MCF 10A (cell line): ENCODE measurements around the gene NDST3. TPM values are rescaled to one million over a fixed set of nuclear protein-coding genes. Genes with fewer than 3 reads are reported as not detected.

Experiments
- BruUV-seq: library from RNA; stranded (reverse); fragments of 400-500 nt; replicated peaks from 2 replicates; lab custom pipeline; 2021; lab: Mats Ljungman, UMichigan
- CTCF ChIA-PET: fragments of 300-600 bp; sonication (Branson Sonifier 250); formaldehyde crosslinking; extraction: SDS; loops from one replicate; lab custom pipeline; 2021; ENCODE audit warnings: antibody characterized with exemption, inconsistent platforms; lab: Yijun Ruan, JAX
- POLR2A ChIA-PET: fragments of 300-600, 350-650 bp; sonication (Branson Sonifier 250); formaldehyde crosslinking; extraction: SDS; loops from one replicate; lab custom pipeline; 2020; ENCODE audit warnings: antibody characterized with exemption, inconsistent platforms; lab: Yijun Ruan, JAX
- DNase-seq: peaks from one replicate; pipeline ENCODE4 v3.0.0-alpha.2; 2018; ENCODE audit not compliant: unreplicated experiment
- H3K27ac Mint-ChIP-seq: one replicate; pipeline ENCODE4 v1.8.0; 2022; ENCODE audit warnings: mild to moderate bottlenecking, low read depth, mixed read lengths; ENCODE audit not compliant: unreplicated experiment
- H3K27me3 Mint-ChIP-seq: one replicate; pipeline ENCODE4 v1.8.0; 2022; ENCODE audit warnings: mixed read lengths; ENCODE audit not compliant: insufficient read depth, unreplicated experiment
- H3K36me3 Mint-ChIP-seq: one replicate; pipeline ENCODE4 v1.8.0; 2022; ENCODE audit warnings: mild to moderate bottlenecking, moderate library complexity, mixed read lengths; ENCODE audit not compliant: insufficient read depth, unreplicated experiment
- H3K4me1 Mint-ChIP-seq: one replicate; pipeline ENCODE4 v1.8.0; 2022; ENCODE audit warnings: mixed read lengths; ENCODE audit not compliant: insufficient read depth, unreplicated experiment
- H3K4me3 Mint-ChIP-seq: one replicate; pipeline ENCODE4 v1.8.0; 2022; ENCODE audit warnings: mild to moderate bottlenecking, moderate library complexity, mixed read lengths; ENCODE audit not compliant: unreplicated experiment
- H3K9me3 Mint-ChIP-seq: one replicate; pipeline ENCODE4 v1.8.0; 2022; ENCODE audit warnings: mixed read lengths; ENCODE audit not compliant: unreplicated experiment
- CTCF ChIP-seq: fragments of 200-600 bp; IDR thresholded peaks from one replicate; pipeline ENCODE4 v1.8.0; 2022; ENCODE audit warnings: antibody characterized with exemption, mild to moderate bottlenecking; ENCODE audit not compliant: unreplicated experiment
- intact Hi-C: fragments of 100-400 bp; cut with micrococcal nuclease; formaldehyde crosslinking; loops from 2 replicates; pipeline ENCODE4 v1.14.1; 2022
- total RNA-seq: library from RNA; stranded (reverse); gene quantifications from 2 replicates; pipeline ENCODE4 v1.2.3, GENCODE V29; 2022

NDST3 gene
- total RNA-seq, 1 experiment from 2014 or later = not detected

- POLR2A ChIA-PET = no interaction called here
- no peak for DNase-seq
- peaks cover 15% of the 10 kb centered on the region for H3K4me1 Mint-ChIP-seq
- no peaks in the 10 kb centered on the region for H3K27me3 Mint-ChIP-seq
- TF ChIP-seq CTCF = no peak
- BruUV-seq = no TSS peak
- no peaks in the 10 kb centered on the region for H3K36me3 Mint-ChIP-seq
- CTCF ChIA-PET = no interaction called here
- intact Hi-C loops = no loop called here
- H3K4me3 Mint-ChIP-seq = no peak overlapping the region
- H3K9me3 Mint-ChIP-seq = no peaks in the 10 kb centered on the region
- no peak overlapping the region for H3K27ac Mint-ChIP-seq
Measured at GRCh38 chr4:118114720-118115119, 80.4 kb downstream of the NDST3 start.

GRCh38 chr4:118120120-118120760, 86.0 kb downstream of the NDST3 start:
- no TSS peak for BruUV-seq
- no peak for DNase-seq
- Mint-ChIP-seq H3K4me1 (no peaks in the 10 kb centered on the region), H3K27ac (no peak overlapping the region), H3K9me3 (no peaks in the 10 kb centered on the region), H3K4me3 (no peak overlapping the region), H3K27me3 (no peaks in the 10 kb centered on the region), H3K36me3 (no peaks in the 10 kb centered on the region)
- intact Hi-C loops = no loop called here
- ChIA-PET CTCF (interaction anchor here (0.8 kb wide), 1 partner anchor 63 kb away, joined by 3 read pairs; no protein-coding TSS in a partner anchor), POLR2A (no interaction called here)
- TF ChIP-seq CTCF = no peak

- TF ChIP-seq CTCF = no peak
- no peaks in the 10 kb centered on the region for H3K27me3 Mint-ChIP-seq
- no peak overlapping the region for H3K4me3 Mint-ChIP-seq
- peaks cover 2% of the 10 kb centered on the region for H3K9me3 Mint-ChIP-seq
- H3K4me1 Mint-ChIP-seq = no peaks in the 10 kb centered on the region
- DNase-seq = no peak
- BruUV-seq = no TSS peak
- H3K36me3 Mint-ChIP-seq = no peaks in the 10 kb centered on the region
- H3K27ac Mint-ChIP-seq = no peak overlapping the region
- POLR2A ChIA-PET = no interaction called here
- CTCF ChIA-PET = no interaction called here
- intact Hi-C loops = no loop called here
Measured at GRCh38 chr4:118124997-118125396, 90.7 kb downstream of the NDST3 start.

- CTCF ChIA-PET = no interaction called here
- BruUV-seq = no TSS peak
- intact Hi-C loops = no loop called here
- no peaks in the 10 kb centered on the region for H3K9me3 Mint-ChIP-seq
- no peak for DNase-seq
- H3K36me3 Mint-ChIP-seq = no peaks in the 10 kb centered on the region
- no peak overlapping the region for H3K4me3 Mint-ChIP-seq
- TF ChIP-seq CTCF = no peak
- H3K27ac Mint-ChIP-seq = no peak overlapping the region
- no peaks in the 10 kb centered on the region for H3K4me1 Mint-ChIP-seq
- H3K27me3 Mint-ChIP-seq = no peaks in the 10 kb centered on the region
- POLR2A ChIA-PET = no interaction called here
Measured at GRCh38 chr4:118139241-118139640, 105.0 kb downstream of the NDST3 start.
